HepG2 (cell line): ENCODE measurements around the gene NANOG. TPM values are rescaled to one million over a fixed set of nuclear protein-coding genes. Genes with fewer than 3 reads are reported as not detected.

Source experiments
- ATAC-seq: fragments of 200-7000 bp; cut with Tn5 transposase; 3 replicates; pipeline ENCODE4 v1.9.1; 2020; ENCODE audit warnings: mild to moderate bottlenecking, moderate library complexity
- BruUV-seq: library from RNA; stranded (reverse); fragments of 400-500 nt; replicated peaks from 2 replicates; lab custom pipeline; 2021; lab: Mats Ljungman, UMichigan
- CTCF ChIA-PET: fragments of 300-600 bp; formaldehyde crosslinking; extraction: SDS; loops from one replicate; lab custom pipeline; 2021; ENCODE audit warnings: low total read pairs, inconsistent platforms, low intra/inter-chr PET ratio; lab: Yijun Ruan, JAX
- POLR2A ChIA-PET: fragments of 350-600 bp; sonication (Branson Sonifier 250); formaldehyde crosslinking; loops from one replicate; lab custom pipeline; 2020; ENCODE audit warnings: antibody characterized with exemption, inconsistent platforms; lab: Yijun Ruan, JAX
- DNase-seq: peaks from one replicate; pipeline ENCODE4 v3.0.0-alpha.2; 2015; ENCODE audit warnings: low spot score
- FAIRE-seq: peaks from 3 replicates; lab custom pipeline; 2011; peaks lifted over from hg19 to GRCh38; lab: Jason Lieb, UNC
- H2AFZ ChIP-seq: one replicate; pipeline ENCODE4 v1.6.1; 2011; ENCODE audit warnings: low read length, inconsistent platforms
- H3K27ac ChIP-seq: fragments of 300-600 bp; 3 replicates; pipeline ENCODE4 v1.8.0; 2011; ENCODE audit warnings: mixed run types, mild to moderate bottlenecking, mixed read lengths, low read length, inconsistent platforms; ENCODE audit not compliant: insufficient read depth; ENCODE audit errors: extremely low read length
- H3K27me3 ChIP-seq, 2 experiments: fragments of 200-600 bp in 1 of 2; 2 replicates in 1 of 2; 3 replicates in 1 of 2; pipeline versions ENCODE4 v1.6.0 to v1.8.0; 2011; ENCODE audit warnings: low read length in 2 of 2, mild to moderate bottlenecking in 2 of 2, moderate library complexity in 2 of 2, inconsistent platforms in 1 of 2; ENCODE audit not compliant: insufficient read depth in 2 of 2, control insufficient read depth in 1 of 2
- H3K36me3 ChIP-seq, 2 experiments: fragments of 200-600 bp in 1 of 2; replicated peaks in 1 of 2; 2 replicates in 1 of 2; 3 replicates in 1 of 2; pipeline versions ENCODE4 v1.5.1 to v1.8.0; 2011; ENCODE audit warnings: low read length in 2 of 2, inconsistent platforms in 1 of 2; ENCODE audit not compliant: insufficient read depth in 2 of 2, control insufficient read depth in 1 of 2
- H3K4me1 ChIP-seq: 2 replicates; pipeline ENCODE4 v1.5.1; 2012; ENCODE audit warnings: low read length, inconsistent platforms; ENCODE audit not compliant: insufficient read depth
- H3K4me2 ChIP-seq: 2 replicates; pipeline ENCODE4 v1.6.0; 2011; ENCODE audit warnings: low read depth, low read length, inconsistent platforms
- H3K4me3 ChIP-seq, 3 experiments: fragments of 200-600 bp in 1 of 3; sonication (generic), shearing (Covaris generic) in 1 of 3; replicated peaks in 1 of 3; 2 replicates each; pipeline ENCODE4 v1.5.1; 2011 to 2016; ENCODE audit warnings: low read length in 3 of 3, inconsistent platforms in 2 of 3, low read depth in 2 of 3, mild to moderate bottlenecking in 2 of 3, control low read depth in 1 of 3, mixed read lengths in 1 of 3; ENCODE audit not compliant: insufficient read depth in 1 of 3
- H3K79me2 ChIP-seq: one replicate; pipeline ENCODE4 v1.6.1; 2011; ENCODE audit warnings: low read length, inconsistent platforms; ENCODE audit not compliant: insufficient read depth
- H3K9ac ChIP-seq: 2 replicates; pipeline ENCODE4 v1.6.0; 2011; ENCODE audit warnings: mild to moderate bottlenecking, low read depth, low read length, inconsistent platforms; ENCODE audit not compliant: insufficient read depth
- H3K9me3 ChIP-seq: 2 replicates; pipeline ENCODE4 v1.5.1; 2012; ENCODE audit warnings: mild to moderate bottlenecking, low read length
- H4K20me1 ChIP-seq: 2 replicates; pipeline ENCODE4 v1.6.0; 2011; ENCODE audit warnings: inconsistent platforms, mild to moderate bottlenecking, low read length, moderate library complexity; ENCODE audit not compliant: insufficient read depth
- AHR ChIP-seq: IDR thresholded peaks from 2 replicates; pipeline ENCODE4 v1.6.1; 2018; ENCODE audit warnings: missing genetic modification reagents, missing compliant biosample characterization
- CREB1 ChIP-seq, 2 experiments: fragments of 450-650 bp in 1 of 2; IDR thresholded peaks; 2 replicates each; pipeline ENCODE4 v1.6.1; 2016 to 2017; ENCODE audit warnings: control low read depth in 1 of 2, mild to moderate bottlenecking in 1 of 2, missing compliant biosample characterization in 1 of 2, missing genetic modification characterization in 1 of 2
- EHMT2 ChIP-seq: fragments of 200-600 bp; sonication (generic); IDR thresholded peaks from 2 replicates; pipeline ENCODE4 v1.7.0; 2017; ENCODE audit warnings: antibody characterized with exemption, low read depth, low read length, borderline replicate concordance
- HCFC1 ChIP-seq: fragments of 150-350 bp; IDR thresholded peaks from 2 replicates; pipeline ENCODE4 v1.6.1; 2014; ENCODE audit warnings: low read depth, low read length
- MEF2D ChIP-seq: sonication (generic); formaldehyde crosslinking; IDR thresholded peaks from 2 replicates; pipeline ENCODE4 v1.5.1; 2020; ENCODE audit warnings: mild to moderate bottlenecking, missing genetic modification reagents
- NFYC ChIP-seq: IDR thresholded peaks from 2 replicates; pipeline ENCODE4 v1.6.1; 2016; ENCODE audit warnings: missing genetic modification reagents, missing compliant biosample characterization
- NR2F6 ChIP-seq, 2 experiments: IDR thresholded peaks; 2 replicates each; pipeline ENCODE4 v1.6.1; 2016; ENCODE audit warnings: antibody characterized with exemption in 1 of 2, mild to moderate bottlenecking in 1 of 2
- REL ChIP-seq: sonication (generic); formaldehyde crosslinking; conservative IDR thresholded peaks from 2 replicates; pipeline ENCODE4 v1.8.0; 2022; ENCODE audit warnings: mild to moderate bottlenecking, missing genetic modification reagents, moderate library complexity
- SNAI1 ChIP-seq: sonication (generic); formaldehyde crosslinking; IDR thresholded peaks from 2 replicates; pipeline ENCODE4 v1.5.0; 2020; ENCODE audit warnings: mild to moderate bottlenecking, missing genetic modification reagents, borderline replicate concordance
- SOX6 ChIP-seq, 2 experiments: fragments of 450-650 bp in 1 of 2; sonication (generic) in 1 of 2; formaldehyde crosslinking in 1 of 2; IDR thresholded peaks; 2 replicates each; pipeline versions ENCODE4 v1.4.0 to v1.6.1; 2017 to 2020; ENCODE audit warnings: antibody characterized with exemption in 1 of 2, mild to moderate bottlenecking in 1 of 2, missing genetic modification reagents in 1 of 2
- SUZ12 ChIP-seq: fragments of 150-350 bp; IDR thresholded peaks from 2 replicates; pipeline ENCODE4 v1.6.1; 2014; ENCODE audit warnings: low read depth, low read length
- ZBTB3 ChIP-seq: sonication (generic); formaldehyde crosslinking; IDR thresholded peaks from 2 replicates; pipeline ENCODE4 v1.4.0; 2020; ENCODE audit warnings: low read depth, mild to moderate bottlenecking, moderate library complexity, missing genetic modification reagents, borderline replicate concordance
- ZC3H13 ChIP-seq: sonication (generic); formaldehyde crosslinking; IDR thresholded peaks from 2 replicates; pipeline ENCODE4 v1.8.1; 2023; ENCODE audit warnings: mild to moderate bottlenecking, missing genetic modification reagents, moderate library complexity
- ZNF292 ChIP-seq: sonication (generic); formaldehyde crosslinking; IDR thresholded peaks from 2 replicates; pipeline ENCODE4 v1.8.1; 2022; ENCODE audit warnings: mild to moderate bottlenecking, low read depth, missing genetic modification reagents, borderline replicate concordance
- ZNF674 ChIP-seq: sonication (generic); formaldehyde crosslinking; IDR thresholded peaks from 2 replicates; pipeline ENCODE4 v1.5.0; 2020; ENCODE audit warnings: low read depth, mild to moderate bottlenecking, missing genetic modification reagents
- ZNF782 ChIP-seq: sonication (generic); formaldehyde crosslinking; IDR thresholded peaks from 2 replicates; pipeline ENCODE4 v1.4.0; 2020; ENCODE audit warnings: missing genetic modification reagents, mild to moderate bottlenecking, borderline replicate concordance
- ZNF850 ChIP-seq: sonication (generic); formaldehyde crosslinking; conservative IDR thresholded peaks from 2 replicates; pipeline ENCODE4 v1.9.0; 2021; ENCODE audit warnings: mild to moderate bottlenecking, missing genetic modification reagents
- WGBS: methylation state at CpG from one replicate; pipeline ENCODE4 v1.1.6; 2017; ENCODE audit warnings: low lambda C conversion rate; 5-methylcytosine and 5-hydroxymethylcytosine counted together
- in situ Hi-C: cut with HindIII; loops from 2 replicates; pipeline ENCODE4 v1.10.0; 2017; ENCODE audit warnings: low pct_unique_long_range_greater_than_20kb; ENCODE audit not compliant: extremely low pct_ligation_motif_present
- intact Hi-C: fragments of 100-400 bp; cut with micrococcal nuclease; formaldehyde crosslinking; loops from one replicate; pipeline ENCODE4 v1.10.0; 2022; ENCODE audit not compliant: unreplicated experiment
- polyA plus RNA-seq, 8 experiments: library from polyadenylated mRNA; depleted of rRNA in 3 of 8; stranded (reverse) in 7 of 8; unstranded in 1 of 8; fragments of >200 nt; fragmentation: Illumina TruSeq in 4 of 8; extraction: Trizol in 4 of 8; gene quantifications; 2 replicates each; pipeline versions ENCODE4 v1.2.1 to v1.2.3, GENCODE V29; 2011 to 2016; ENCODE audit warnings: low read depth in 4 of 8, missing spikeins in 1 of 8, mixed read lengths in 1 of 8; ENCODE audit not compliant: insufficient read depth in 1 of 8
- total RNA-seq, 5 experiments: library from RNA; depleted of rRNA; stranded (reverse); fragments of >200 nt; fragmentation: Illumina TruSeq; extraction: Trizol; gene quantifications; 2 replicates each; pipeline ENCODE4 v1.2.3, GENCODE V29; 2016; ENCODE audit warnings: low read depth in 1 of 5
- TF ChIP-seq, protein P1 (sequence below): sonication (generic); formaldehyde crosslinking; conservative IDR thresholded peaks from 2 replicates; pipeline ENCODE4 v1.8.0; 2022; ENCODE audit warnings: missing genetic modification reagents
- TF ChIP-seq, protein P2 (sequence below): sonication (generic); formaldehyde crosslinking; IDR thresholded peaks from 2 replicates; pipeline ENCODE4 v1.9.0; 2021; ENCODE audit warnings: missing genetic modification reagents, borderline replicate concordance
- TF ChIP-seq, protein P3 (sequence below): sonication (generic); formaldehyde crosslinking; IDR thresholded peaks from 2 replicates; pipeline ENCODE4 v1.5.0; 2020; ENCODE audit warnings: missing genetic modification reagents

Gene NANOG
- total and polyA plus RNA-seq, 2 of the 13 experiments (the other 11 are each of a cell fraction or from before 2014, with no cell fraction given), result 0.04 to 0.24 TPM

DNA sequence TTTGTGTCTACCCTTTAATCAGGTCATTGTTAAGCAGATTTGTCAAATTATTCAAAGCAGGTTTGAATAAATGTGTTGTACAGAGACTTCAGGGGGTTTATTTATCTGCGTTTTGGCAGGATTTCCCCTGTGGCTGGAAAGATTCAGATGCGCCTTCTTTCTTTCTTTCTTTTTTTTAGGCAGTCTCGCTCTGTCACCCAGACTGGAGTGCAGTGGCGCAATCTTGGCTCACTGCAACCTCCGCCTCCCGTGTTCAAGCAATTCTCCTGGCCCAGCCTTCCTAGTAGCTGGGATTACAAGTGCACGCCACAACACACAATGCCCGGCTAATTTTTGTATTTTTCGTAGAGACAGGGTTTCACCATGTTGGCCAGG is 30.4 kb upstream of the NANOG start:
- in situ Hi-C loops, result no loop called here
- 26% methylated on average over 9 of the region's 9 CpGs for WGBS
- intact Hi-C loops, result no loop called here
- Histone ChIP-seq H3K9me3 (no peaks in the 10 kb centered on the region), H3K79me2 (no peaks in the 10 kb centered on the region), H3K9ac (no peak overlapping the region), H3K36me3 (no peaks in the 10 kb centered on the region), H3K4me3 (no peak overlapping the region), H3K27ac (no peak overlapping the region), H4K20me1 (no peaks in the 10 kb centered on the region), H3K4me2 (no peak overlapping the region), H2AFZ (no peak overlapping the region), H3K4me1 (0 out of 2 replicates have a peak, but pooled peaks cover 4% of the 10 kb centered on the region), H3K27me3 (no peaks in the 10 kb centered on the region; a peak in 1 of 5 replicates)
- TF ChIP-seq NR2F6 (IDR thresholded peaks at IDR 0.05), result no peak
- no peak for TF ChIP-seq NR2F6 (CRISPR knock-in tag; IDR thresholded peaks at IDR 0.05)
- TF ChIP-seq, protein P1, sequence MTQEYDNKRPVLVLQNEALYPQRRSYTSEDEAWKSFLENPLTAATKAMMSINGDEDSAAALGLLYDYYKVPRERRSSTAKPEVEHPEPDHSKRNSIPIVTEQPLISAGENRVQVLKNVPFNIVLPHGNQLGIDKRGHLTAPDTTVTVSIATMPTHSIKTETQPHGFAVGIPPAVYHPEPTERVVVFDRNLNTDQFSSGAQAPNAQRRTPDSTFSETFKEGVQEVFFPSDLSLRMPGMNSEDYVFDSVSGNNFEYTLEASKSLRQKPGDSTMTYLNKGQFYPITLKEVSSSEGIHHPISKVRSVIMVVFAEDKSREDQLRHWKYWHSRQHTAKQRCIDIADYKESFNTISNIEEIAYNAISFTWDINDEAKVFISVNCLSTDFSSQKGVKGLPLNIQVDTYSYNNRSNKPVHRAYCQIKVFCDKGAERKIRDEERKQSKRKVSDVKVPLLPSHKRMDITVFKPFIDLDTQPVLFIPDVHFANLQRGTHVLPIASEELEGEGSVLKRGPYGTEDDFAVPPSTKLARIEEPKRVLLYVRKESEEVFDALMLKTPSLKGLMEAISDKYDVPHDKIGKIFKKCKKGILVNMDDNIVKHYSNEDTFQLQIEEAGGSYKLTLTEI (CRISPR knock-in tag), result no peak
- TF ChIP-seq HCFC1, result no peak
- no peak for TF ChIP-seq AHR (CRISPR knock-in tag)
- no peak for TF ChIP-seq SNAI1
- TF ChIP-seq ZNF850 (CRISPR knock-in tag), result no peak
- no peak for TF ChIP-seq EHMT2
- no peak for TF ChIP-seq REL
- TF ChIP-seq ZNF674 (CRISPR knock-in tag), result no peak
- TF ChIP-seq MEF2D (CRISPR knock-in tag), result no peak
- TF ChIP-seq SOX6 (IDR thresholded peaks at IDR 0.05), result no peak
- no peak for TF ChIP-seq SOX6 (CRISPR knock-in tag; IDR thresholded peaks at IDR 0.05)
- TF ChIP-seq, protein P2, sequence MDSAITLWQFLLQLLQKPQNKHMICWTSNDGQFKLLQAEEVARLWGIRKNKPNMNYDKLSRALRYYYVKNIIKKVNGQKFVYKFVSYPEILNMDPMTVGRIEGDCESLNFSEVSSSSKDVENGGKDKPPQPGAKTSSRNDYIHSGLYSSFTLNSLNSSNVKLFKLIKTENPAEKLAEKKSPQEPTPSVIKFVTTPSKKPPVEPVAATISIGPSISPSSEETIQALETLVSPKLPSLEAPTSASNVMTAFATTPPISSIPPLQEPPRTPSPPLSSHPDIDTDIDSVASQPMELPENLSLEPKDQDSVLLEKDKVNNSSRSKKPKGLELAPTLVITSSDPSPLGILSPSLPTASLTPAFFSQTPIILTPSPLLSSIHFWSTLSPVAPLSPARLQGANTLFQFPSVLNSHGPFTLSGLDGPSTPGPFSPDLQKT (CRISPR knock-in tag), result no peak
- TF ChIP-seq, protein P3, sequence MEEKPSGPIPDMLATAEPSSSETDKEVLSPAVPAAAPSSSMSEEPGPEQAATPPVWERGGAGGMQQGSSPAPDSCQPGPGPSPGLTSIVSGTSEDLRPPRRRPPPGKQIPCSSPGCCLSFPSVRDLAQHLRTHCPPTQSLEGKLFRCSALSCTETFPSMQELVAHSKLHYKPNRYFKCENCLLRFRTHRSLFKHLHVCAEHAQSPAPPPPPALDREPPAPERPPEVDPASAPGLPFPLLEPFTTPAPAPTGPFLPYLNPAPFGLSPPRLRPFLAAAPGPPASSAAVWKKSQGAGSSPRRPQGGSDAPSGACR (CRISPR knock-in tag), result no peak
- TF ChIP-seq NFYC (CRISPR knock-in tag), result no peak
- no peak for TF ChIP-seq CREB1 (IDR thresholded peaks at IDR 0.05)
- TF ChIP-seq CREB1 (CRISPR knock-in tag; IDR thresholded peaks at IDR 0.05), result no peak
- TF ChIP-seq ZC3H13 (CRISPR knock-in tag), result no peak
- no peak for TF ChIP-seq ZNF292
- TF ChIP-seq ZNF782, result no peak
- no peak for TF ChIP-seq SUZ12
- TF ChIP-seq ZBTB3, result no peak
- ChIA-PET CTCF (no interaction called here), POLR2A (no interaction called here)
- no TSS peak for BruUV-seq
- FAIRE-seq, result no peak
- DNase-seq, result no peak
- no peak for ATAC-seq
